ENCODE results near the gene CYBA.
"Not testable (repeated sequence)": the region's sequence is repeated elsewhere in the genome, so short reads cannot be mapped to it uniquely, and the experiment has no call there.

The CYBA gene

GRCh38 chr16:88626646-88627045 lies 24.2 kb downstream of the CYBA start:
- no peak for DNase-seq

- DNase-seq: no peak
Observed at GRCh38 chr16:88624977-88625576, 25.8 kb downstream of the CYBA start.

DNA sequence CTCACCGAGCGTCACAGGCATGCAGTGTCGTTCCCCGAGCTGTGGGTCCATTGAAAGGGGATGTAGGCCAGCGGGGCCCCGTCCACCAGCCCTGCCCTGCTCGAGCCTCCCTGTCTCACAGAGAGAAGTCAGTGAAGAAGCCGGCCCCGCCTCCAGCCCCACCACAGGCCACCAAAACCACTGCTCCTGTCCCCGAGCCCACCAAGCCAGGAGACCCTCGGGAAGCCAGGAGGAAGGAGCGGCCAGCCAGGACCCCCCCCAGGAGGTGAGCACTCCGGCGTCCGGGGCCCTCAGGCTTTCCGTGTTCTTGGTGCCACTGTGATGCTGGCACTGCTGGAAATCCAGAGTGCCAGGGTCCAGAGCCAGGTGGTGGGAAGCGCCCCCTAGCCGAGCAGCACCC lies 26.4 kb downstream of the CYBA start:
- DNase-seq: no peak

GRCh38 chr16:88623858-88624257 lies 27.0 kb downstream of the CYBA start:
- DNase-seq: no peak

- no peak for DNase-seq
Observed at GRCh38 chr16:88622866-88623265, 28.0 kb downstream of the CYBA start.

- DNase-seq: no peak
Observed at GRCh38 chr16:88622125-88622524, 28.7 kb downstream of the CYBA start.

DNA sequence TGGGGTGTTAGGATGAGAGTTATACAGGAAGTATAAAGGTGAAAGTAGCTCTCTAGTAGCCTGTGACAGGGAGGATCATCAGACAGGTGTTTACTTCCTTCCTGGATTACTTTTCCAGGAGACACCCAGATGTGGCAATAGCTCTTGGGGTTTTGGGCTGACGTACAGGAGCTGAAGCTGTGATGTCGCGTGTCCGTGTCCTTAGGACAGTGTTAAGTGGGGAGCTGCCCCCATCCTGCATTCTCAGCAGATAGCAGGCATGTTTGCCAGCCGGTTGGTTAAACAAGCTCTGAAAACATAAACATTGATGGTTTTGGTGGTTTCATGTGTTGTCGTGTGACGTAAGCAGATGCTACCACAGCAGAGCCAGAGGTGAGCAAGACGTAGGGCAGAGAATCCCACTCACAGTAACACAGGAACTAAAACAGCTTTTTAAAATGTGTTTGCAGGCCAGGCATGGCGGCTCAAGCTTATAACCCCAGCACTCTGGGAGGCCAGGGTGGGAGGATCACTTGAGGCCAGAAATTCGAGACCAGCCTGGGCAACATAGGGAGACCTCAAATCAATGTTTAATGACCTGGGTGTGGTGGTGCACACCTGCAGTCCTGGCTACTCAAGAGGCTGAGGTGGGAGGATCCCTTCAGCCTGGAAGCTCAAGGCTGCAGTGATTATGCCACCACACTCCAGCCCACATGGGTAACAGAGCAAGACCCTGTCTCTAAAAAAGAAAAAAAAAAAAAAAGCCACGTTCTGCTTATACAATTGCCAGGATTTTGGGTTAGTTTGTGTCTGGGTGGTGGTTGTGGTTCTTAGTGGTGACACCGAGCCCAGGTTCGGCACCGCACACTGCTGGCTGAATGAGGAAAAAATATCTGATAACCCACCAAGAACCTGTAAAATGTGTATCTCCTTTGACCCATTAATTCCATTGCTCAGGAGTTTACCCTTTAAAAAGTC lies 30.7 kb downstream of the CYBA start:
- no peak for DNase-seq

- DNase-seq: no peak
Observed at GRCh38 chr16:88618956-88619667, 31.7 kb downstream of the CYBA start.

DNA sequence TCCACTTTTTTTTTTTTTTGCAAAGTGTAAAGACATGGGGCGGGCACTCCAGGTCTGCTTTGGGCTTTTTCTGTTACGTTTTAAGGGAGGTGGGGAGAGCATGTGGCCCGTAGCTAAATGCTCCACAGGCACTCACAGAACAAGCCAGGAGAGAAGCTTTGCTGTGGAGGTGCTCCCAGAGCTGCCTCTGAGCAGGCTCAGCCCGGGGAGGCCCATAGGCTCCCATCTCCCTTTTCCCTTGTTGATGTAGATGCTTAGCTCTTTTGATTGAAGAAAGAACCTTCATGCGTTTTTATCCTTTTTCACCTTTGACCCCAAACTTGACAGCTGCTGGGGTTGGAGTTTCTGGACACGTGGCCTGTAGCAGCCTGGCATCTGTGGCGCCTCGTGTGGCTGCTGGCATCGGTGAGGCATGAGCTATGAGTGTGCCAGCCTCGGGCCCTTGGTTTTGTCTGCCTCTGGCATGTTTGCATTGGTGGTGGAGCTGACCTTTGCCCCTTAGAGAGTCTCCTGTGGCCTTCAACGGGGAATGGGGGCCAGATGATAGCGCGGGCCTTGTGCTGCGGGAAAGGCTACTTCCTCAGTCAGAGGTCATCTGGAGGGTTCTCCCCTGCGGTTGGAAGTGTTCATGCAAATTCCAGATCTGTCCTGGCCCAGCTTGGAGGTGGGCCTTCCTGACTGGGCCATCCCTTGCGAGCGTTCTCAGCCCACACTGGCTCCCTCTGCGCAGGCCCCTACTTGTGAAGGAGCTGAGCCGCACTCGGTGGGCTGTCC lies 32.5 kb downstream of the CYBA start:
- no peak for DNase-seq

DNA sequence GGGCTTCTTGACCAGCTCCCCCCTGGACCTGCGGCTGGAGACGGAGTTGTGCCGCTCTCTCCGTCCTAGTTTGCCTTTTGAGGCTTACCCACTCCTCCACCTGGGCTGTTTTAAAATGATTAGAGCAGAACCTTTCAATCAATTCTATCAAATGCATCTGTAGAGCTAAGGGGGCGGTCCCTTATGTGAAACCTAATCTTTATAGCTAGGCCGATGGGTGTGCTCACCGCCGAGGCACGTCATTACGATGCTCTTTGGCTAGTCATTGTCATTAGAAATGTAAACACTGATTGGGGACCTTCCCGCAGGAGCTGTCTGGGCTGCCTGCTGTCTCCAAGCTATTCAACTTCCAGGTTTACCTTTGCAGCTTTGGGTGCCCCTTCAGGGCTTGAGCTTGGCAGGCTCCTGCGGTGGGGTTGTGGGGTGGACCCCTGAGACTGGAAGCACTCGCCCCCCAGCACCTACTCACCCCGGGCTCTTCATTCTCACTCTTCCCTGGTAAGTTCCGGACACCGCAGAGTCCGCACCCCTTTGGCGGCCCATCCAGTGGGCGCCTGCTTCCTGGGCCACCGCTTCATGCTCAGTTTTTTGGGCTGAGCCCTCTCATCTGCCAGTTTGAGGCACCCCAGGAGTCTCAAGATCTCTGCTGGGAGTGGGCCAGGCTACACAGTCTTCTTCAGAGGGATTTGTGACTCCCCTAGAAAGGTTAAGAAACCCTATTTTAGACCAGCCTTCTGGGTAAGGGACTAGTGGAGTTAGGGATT lies 33.4 kb downstream of the CYBA start:
- no peak for DNase-seq

GRCh38 chr16:88616736-88617135 lies 34.1 kb downstream of the CYBA start:
- no peak for DNase-seq

DNA sequence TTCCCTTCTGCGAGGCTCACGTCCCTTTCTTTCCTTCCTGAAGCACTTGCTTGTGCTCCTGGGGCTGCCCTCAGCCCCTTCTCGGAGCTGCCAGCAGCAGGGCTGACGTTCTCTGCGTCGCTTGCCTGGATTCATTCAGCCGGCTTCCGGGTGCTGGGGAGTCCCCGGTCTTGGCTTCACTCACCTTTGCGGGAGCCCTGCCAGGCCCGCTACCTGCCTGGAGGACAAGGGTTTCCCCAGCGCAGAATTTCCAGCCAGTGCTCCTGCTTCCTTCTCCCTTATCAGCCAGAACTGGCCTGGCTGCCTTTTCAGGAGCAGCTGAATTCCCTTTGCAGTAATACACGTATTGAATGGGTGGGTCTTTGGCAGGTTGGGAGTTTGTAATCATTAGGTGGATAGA lies 34.5 kb downstream of the CYBA start:
- DNase-seq: no peak

- DNase-seq: no peak
Observed at GRCh38 chr16:88614818-88615580, 35.9 kb downstream of the CYBA start.

GRCh38 chr16:88613911-88614817 lies 36.7 kb downstream of the CYBA start:
- DNase-seq: no peak

- no peak for DNase-seq
Observed at GRCh38 chr16:88613293-88613692, 37.6 kb downstream of the CYBA start.

DNA sequence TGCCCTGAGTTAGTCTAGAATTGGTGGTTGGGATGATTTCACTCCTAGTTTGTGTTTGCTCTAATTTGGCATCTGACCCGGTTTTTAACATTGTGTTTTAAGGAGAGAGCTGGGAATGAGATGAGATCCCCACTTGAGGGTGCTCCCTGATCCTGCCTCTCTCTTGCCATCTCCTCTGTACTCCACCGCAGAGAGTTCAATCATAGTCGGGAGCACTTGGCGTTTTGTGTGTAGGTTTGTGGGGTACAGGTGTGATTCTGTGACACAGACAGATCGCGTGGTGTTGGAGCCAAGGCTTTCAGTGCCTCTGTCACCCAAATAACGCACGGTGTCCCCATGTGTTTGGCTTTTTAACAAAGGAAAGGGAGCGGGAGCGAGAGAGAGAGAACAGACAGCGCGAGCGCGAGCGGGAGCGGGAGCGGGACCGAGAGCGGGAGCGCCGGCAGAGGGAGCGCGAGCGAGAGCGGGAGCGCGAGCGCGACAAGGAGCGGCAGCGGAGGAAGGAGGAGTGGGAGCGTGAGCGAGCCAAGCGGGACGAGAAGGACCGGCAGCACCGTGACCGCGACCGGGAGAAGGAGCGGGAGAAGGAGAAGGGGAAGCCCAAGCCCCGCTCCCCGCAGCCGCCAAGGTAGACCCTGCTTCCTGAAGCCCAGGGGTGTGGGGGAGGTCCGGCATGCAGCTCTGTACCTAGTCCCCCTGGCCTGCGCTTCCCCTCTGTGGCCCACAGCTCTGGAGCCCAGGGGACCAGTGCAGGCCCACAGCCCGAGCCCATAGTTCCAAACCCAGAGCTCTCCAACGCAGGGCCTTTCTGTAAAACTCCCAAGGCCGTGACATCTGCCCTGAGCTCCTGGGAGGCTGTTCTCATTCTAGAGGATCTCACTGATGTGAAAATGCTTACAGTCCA lies 39.7 kb downstream of the CYBA start:
- DNase-seq: no peak

GRCh38 chr16:88610080-88610479 lies 40.8 kb downstream of the CYBA start:
- DNase-seq: no peak

- DNase-seq: not testable (repeated sequence)
Observed at GRCh38 chr16:88609426-88609825, 41.4 kb downstream of the CYBA start.

- no peak for DNase-seq
Observed at GRCh38 chr16:88608076-88608475, 42.8 kb downstream of the CYBA start.
